Tibial artery (tissue), 4 donors: Measurements from ENCODE around the gene CD40LG.

Experiments
- DNase-seq, 2 donors: peaks; one replicate each; pipeline ENCODE4 v3.0.0-alpha.2; 2019
- H3K27ac ChIP-seq, 2 donors: fragments of 200-600 bp; sonication (generic) in 1 of 2; 1 replicate in 1 of 2; 2 replicates in 1 of 2; pipeline ENCODE4 v1.5.1; 2018 to 2019; ENCODE audit warnings: mild to moderate bottlenecking in 1 of 2
- H3K27me3 ChIP-seq, 2 donors: fragments of 200-600 bp; sonication (generic) in 1 of 2; one replicate each; pipeline versions ENCODE4 v1.5.1 to v1.6.0; 2016 to 2019
- H3K36me3 ChIP-seq, 3 donors: fragments of 200-600 bp; sonication (generic) in 2 of 3; one replicate each; pipeline ENCODE4 v1.5.1; 2016 to 2019; ENCODE audit warnings: mild to moderate bottlenecking in 2 of 3
- H3K4me1 ChIP-seq, 4 donors: fragments of 200-600 bp; sonication (generic) in 2 of 4; 1 replicate in 3 of 4; 2 replicates in 1 of 4; pipeline ENCODE4 v1.5.1; 2016 to 2019
- H3K4me3 ChIP-seq, 2 donors: fragments of 200-600 bp; sonication (generic) in 1 of 2; 1 replicate in 1 of 2; 2 replicates in 1 of 2; pipeline ENCODE4 v1.5.1; 2018 to 2019; ENCODE audit warnings: mild to moderate bottlenecking in 2 of 2
- H3K9me3 ChIP-seq, 3 donors: fragments of 200-600 bp; sonication (generic) in 1 of 3; one replicate each; pipeline ENCODE4 v1.5.1; 2016 to 2019
- CTCF ChIP-seq, 2 experiments: fragments of 200-600 bp in 1 of 2; fragments of 450-650 bp in 1 of 2; IDR thresholded peaks; one replicate each; pipeline ENCODE4 v1.5.1; 2017 to 2019; ENCODE audit warnings: antibody characterized with exemption in 2 of 2, mild to moderate bottlenecking in 1 of 2, moderate library complexity in 1 of 2
- intact Hi-C: fragments of 100-400 bp; cut with DNase I; formaldehyde crosslinking; loops from one replicate; pipeline ENCODE4 v1.15.0; 2023; ENCODE audit warnings: low total_unique reads

CD40LG gene

GRCh38 chrX:136667446-136668168 is 19.6 kb downstream of the CD40LG start:
- Histone ChIP-seq H3K27ac (no peak overlapping the region), H3K4me1 (no peaks in the 10 kb centered on the region), H3K9me3 (peaks cover 0 to 4% (median 0%) of the 10 kb centered on the region in 3 donors), H3K36me3 (peaks cover 29 to 52% (median 39%) of the 10 kb centered on the region in 3 donors), H3K4me3 (no peak overlapping the region), H3K27me3 (no peaks in the 10 kb centered on the region)
- no peak for TF ChIP-seq CTCF (IDR thresholded peaks at IDR 0.05)
- intact Hi-C loops = no loop called here
- no peak for DNase-seq

GRCh38 chrX:136671006-136671610 is 23.1 kb downstream of the CD40LG start:
- Histone ChIP-seq H3K36me3 (peaks cover 18 to 64% (median 35%) of the 10 kb centered on the region in 3 donors), H3K27me3 (no peaks in the 10 kb centered on the region), H3K4me3 (no peak overlapping the region), H3K27ac (no peak overlapping the region), H3K4me1 (no peaks in the 10 kb centered on the region), H3K9me3 (no peaks in the 10 kb centered on the region)
- TF ChIP-seq CTCF (IDR thresholded peaks at IDR 0.05) = no peak
- intact Hi-C loops = no loop called here
- DNase-seq = no peak

- intact Hi-C loops = no loop called here
- no peak for DNase-seq
- Histone ChIP-seq H3K27me3 (no peaks in the 10 kb centered on the region), H3K4me3 (no peak overlapping the region), H3K36me3 (peaks cover 2 to 45% (median 16%) of the 10 kb centered on the region in 3 donors), H3K9me3 (no peaks in the 10 kb centered on the region), H3K4me1 (no peaks in the 10 kb centered on the region), H3K27ac (no peak overlapping the region)
- TF ChIP-seq CTCF (IDR thresholded peaks at IDR 0.05) = no peak
Observed at GRCh38 chrX:136674270-136674985, 26.5 kb downstream of the CD40LG start.

GRCh38 chrX:136679531-136679930 is 31.6 kb downstream of the CD40LG start:
- intact Hi-C loops = no loop called here
- no peak overlapping the region for H3K4me3 ChIP-seq
- no peak overlapping the region for H3K27ac ChIP-seq
- H3K36me3 ChIP-seq = peaks cover 0 to 19% (median 0%) of the 10 kb centered on the region in 3 donors
- DNase-seq = no peak
- no peaks in the 10 kb centered on the region for H3K4me1 ChIP-seq
- H3K9me3 ChIP-seq = no peaks in the 10 kb centered on the region
- TF ChIP-seq CTCF (IDR thresholded peaks at IDR 0.05) = no peak
- H3K27me3 ChIP-seq = no peaks in the 10 kb centered on the region

- peaks cover 0 to 23% (median 8%) of the 10 kb centered on the region in 3 donors for H3K36me3 ChIP-seq
- no peak for TF ChIP-seq CTCF (IDR thresholded peaks at IDR 0.05)
- intact Hi-C loops = no loop called here
- no peak for DNase-seq
- no peaks in the 10 kb centered on the region for H3K27me3 ChIP-seq
- H3K4me1 ChIP-seq = no peaks in the 10 kb centered on the region
- H3K9me3 ChIP-seq = no peaks in the 10 kb centered on the region
- no peak overlapping the region for H3K4me3 ChIP-seq
- H3K27ac ChIP-seq = no peak overlapping the region
Observed at GRCh38 chrX:136684120-136684519, 36.2 kb downstream of the CD40LG start.
